H1 (cell line): ENCODE results near the gene TMEM145. TPM values are rescaled to one million over a fixed set of nuclear protein-coding genes. Genes with fewer than 3 reads are reported as not detected.
"Not testable (repeated sequence)": the region's sequence is repeated elsewhere in the genome, so short reads cannot be mapped to it uniquely, and the experiment has no call there.

Source experiments
- CTCF ChIA-PET: fragments of 300-600 bp; sonication (Branson Sonifier 250); formaldehyde crosslinking; loops from one replicate; lab custom pipeline; 2021; ENCODE audit not compliant: partially characterized antibody; lab: Charles Lee
- POLR2A ChIA-PET: fragments of 300-600 bp; sonication (Branson Sonifier 250); formaldehyde crosslinking; loops from one replicate; lab custom pipeline; 2021; ENCODE audit warnings: inconsistent platforms; ENCODE audit not compliant: partially characterized antibody; lab: Charles Lee
- DNase-seq, 2 experiments: peaks; one replicate each; pipeline versions ENCODE4 v3.0.0 to v3.0.0-alpha.2; 2010 to 2022; ENCODE audit warnings: low spot score in 2 of 2, low read depth in 1 of 2, mixed read lengths in 1 of 2
- FAIRE-seq: peaks from 2 replicates; lab custom pipeline; 2011; peaks lifted over from hg19 to GRCh38; lab: Jason Lieb, UNC
- H2AFZ ChIP-seq: 2 replicates; pipeline ENCODE4 v1.8.1; 2012; ENCODE audit warnings: low read length, inconsistent platforms
- H2AK5ac ChIP-seq: 2 replicates; pipeline ENCODE4 v1.6.1; 2013; ENCODE audit warnings: low read depth, low read length
- H2BK120ac ChIP-seq: replicated peaks from 2 replicates; pipeline ENCODE3; 2013; ENCODE audit warnings: low read depth, low read length, inconsistent platforms
- H2BK12ac ChIP-seq: 2 replicates; pipeline ENCODE4 v1.6.1; 2013; ENCODE audit warnings: low read depth, low read length
- H2BK15ac ChIP-seq: 2 replicates; pipeline ENCODE4 v1.6.1; 2013; ENCODE audit warnings: low read length
- H2BK20ac ChIP-seq: 2 replicates; pipeline ENCODE4 v1.6.1; 2013; ENCODE audit warnings: low read length
- H2BK5ac ChIP-seq: 2 replicates; pipeline ENCODE4 v1.6.1; 2013; ENCODE audit warnings: low read depth, low read length
- H3K14ac ChIP-seq: 2 replicates; pipeline ENCODE4 v1.6.1; 2013; ENCODE audit warnings: inconsistent platforms; ENCODE audit not compliant: insufficient read length
- H3K18ac ChIP-seq: 2 replicates; pipeline ENCODE4 v1.6.1; 2013; ENCODE audit warnings: low read length; ENCODE audit errors: extremely low read depth
- H3K23ac ChIP-seq: 2 replicates; pipeline ENCODE4 v1.6.1; 2013; ENCODE audit warnings: inconsistent platforms; ENCODE audit not compliant: insufficient read length
- H3K23me2 ChIP-seq: 2 replicates; pipeline ENCODE4 v1.6.1; 2013; ENCODE audit warnings: low read depth, low read length
- H3K27ac ChIP-seq: 2 replicates; pipeline ENCODE4 v1.6.1; 2011; ENCODE audit warnings: low read depth, low read length, inconsistent platforms
- H3K27me3 ChIP-seq, 4 experiments: replicated peaks in 1 of 4; 1 replicate in 1 of 4; 2 replicates in 3 of 4; pipeline versions ENCODE4 v1.6.1 to v1.8.1; 2011 to 2013; ENCODE audit warnings: low read length in 3 of 4, mild to moderate bottlenecking in 3 of 4, inconsistent platforms in 2 of 4, mixed read lengths in 2 of 4, moderate library complexity in 1 of 4; ENCODE audit not compliant: control insufficient read depth in 3 of 4, insufficient read depth in 3 of 4; ENCODE audit errors: extremely low read depth in 1 of 4
- H3K36me3 ChIP-seq, 4 experiments: 2 replicates each; pipeline versions ENCODE4 v1.6.1 to v1.8.1; 2011 to 2013; ENCODE audit warnings: mild to moderate bottlenecking in 4 of 4, low read length in 3 of 4, moderate library complexity in 2 of 4, control low read depth in 1 of 4, inconsistent platforms in 1 of 4; ENCODE audit not compliant: insufficient read depth in 4 of 4, control insufficient read depth in 2 of 4
- H3K4ac ChIP-seq: replicated peaks from 2 replicates; pipeline ENCODE3; 2013; ENCODE audit warnings: low read length, low read depth, mixed read lengths, inconsistent platforms; ENCODE audit not compliant: insufficient read length
- H3K4me1 ChIP-seq, 4 experiments: replicated peaks in 1 of 4; 1 replicate in 1 of 4; 2 replicates in 3 of 4; pipeline versions ENCODE4 v1.6.1 to v1.8.1; 2011 to 2013; ENCODE audit warnings: low read length in 3 of 4, inconsistent platforms in 2 of 4, mixed read lengths in 1 of 4; ENCODE audit not compliant: insufficient read depth in 4 of 4, control insufficient read depth in 3 of 4
- H3K4me2 ChIP-seq, 2 experiments: 2 replicates each; pipeline versions ENCODE4 v1.6.1 to v1.8.1; 2011 to 2013; ENCODE audit warnings: low read depth in 2 of 2, low read length in 2 of 2, control low read depth in 1 of 2, inconsistent platforms in 1 of 2, mild to moderate bottlenecking in 1 of 2; ENCODE audit not compliant: insufficient read depth in 1 of 2
- H3K4me3 ChIP-seq, 4 experiments: fragments of 200-600, 300-600 bp in 1 of 4; sonication (generic), shearing (Covaris generic), sonication (Bioruptor Twin) in 1 of 4; 2 replicates each; pipeline versions ENCODE4 v1.5.1 to v1.8.1; 2011 to 2016; ENCODE audit warnings: low read length in 4 of 4, low read depth in 3 of 4, control low read depth in 2 of 4, inconsistent platforms in 2 of 4, mild to moderate bottlenecking in 2 of 4, mixed read lengths in 1 of 4, moderate library complexity in 1 of 4; ENCODE audit not compliant: insufficient read depth in 2 of 4; ENCODE audit errors: extremely low read depth in 1 of 4
- H3K56ac ChIP-seq: replicated peaks from 2 replicates; pipeline ENCODE3; 2013; ENCODE audit warnings: low read depth, mild to moderate bottlenecking, mixed read lengths, low read length, inconsistent platforms; ENCODE audit not compliant: insufficient read length
- H3K79me1 ChIP-seq: 2 replicates; pipeline ENCODE4 v1.6.1; 2013; ENCODE audit warnings: low read depth, low read length, control low read depth
- H3K79me2 ChIP-seq, 2 experiments: 2 replicates each; pipeline versions ENCODE4 v1.6.1 to v1.8.1; 2012 to 2013; ENCODE audit warnings: low read length in 2 of 2, mild to moderate bottlenecking in 2 of 2, inconsistent platforms in 1 of 2; ENCODE audit not compliant: insufficient read depth in 2 of 2, control insufficient read depth in 1 of 2
- H3K9ac ChIP-seq, 4 experiments: replicated peaks in 1 of 4; 1 replicate in 1 of 4; 2 replicates in 3 of 4; pipeline versions ENCODE4 v1.6.1 to v1.8.1; 2011 to 2013; ENCODE audit warnings: low read depth in 3 of 4, low read length in 3 of 4, control low read depth in 2 of 4, mild to moderate bottlenecking in 2 of 4, moderate library complexity in 2 of 4, inconsistent platforms in 1 of 4; ENCODE audit errors: extremely low read depth in 1 of 4
- H3K9me3 ChIP-seq, 2 experiments: 2 replicates each; pipeline versions ENCODE4 v1.6.1 to v1.8.1; 2012 to 2013; ENCODE audit warnings: mild to moderate bottlenecking in 2 of 2, moderate library complexity in 2 of 2, control low read depth in 1 of 2, inconsistent platforms in 1 of 2, low read depth in 1 of 2, low read length in 1 of 2, mixed read lengths in 1 of 2; ENCODE audit not compliant: insufficient read depth in 2 of 2
- H4K20me1 ChIP-seq, 2 experiments: replicated peaks in 1 of 2; 2 replicates each; pipeline versions ENCODE3 to v1.8.1; 2011 to 2013; ENCODE audit warnings: inconsistent platforms in 2 of 2, low read length in 2 of 2, mild to moderate bottlenecking in 1 of 2; ENCODE audit not compliant: insufficient read depth in 2 of 2, control insufficient read depth in 1 of 2
- H4K5ac ChIP-seq: 2 replicates; pipeline ENCODE4 v1.6.1; 2013; ENCODE audit warnings: low read length, low read depth, mixed read lengths, inconsistent platforms; ENCODE audit not compliant: insufficient read length
- H4K8ac ChIP-seq: 2 replicates; pipeline ENCODE4 v1.8.0; 2013; ENCODE audit warnings: mild to moderate bottlenecking, moderate library complexity, low read length, inconsistent platforms; ENCODE audit not compliant: insufficient read depth; ENCODE audit errors: extremely low read depth
- H4K91ac ChIP-seq: replicated peaks from 2 replicates; pipeline ENCODE3; 2013; ENCODE audit warnings: low read length, mixed read lengths, inconsistent platforms; ENCODE audit not compliant: insufficient read length
- WGBS, 2 experiments: shearing (Covaris generic) in 1 of 2; methylation state at CpG; one replicate each; pipeline versions ENCODE4 v1.1.6 to v1.1.7; 2013 to 2015; ENCODE audit warnings: low lambda C conversion rate in 2 of 2, mixed read lengths in 2 of 2, inconsistent platforms in 1 of 2, low coverage in 1 of 2, missing lambda C conversion rate in 1 of 2; ENCODE audit not compliant: insufficient replicate concordance in 2 of 2, insufficient coverage in 1 of 2, insufficient read length in 1 of 2; ENCODE audit errors: extremely low coverage in 1 of 2, missing lambda C conversion rate in 1 of 2; 5-methylcytosine and 5-hydroxymethylcytosine counted together
- polyA plus RNA-seq, 7 experiments: library from polyadenylated mRNA; depleted of rRNA in 3 of 7; stranded (reverse) in 5 of 7; unstranded in 2 of 7; fragments of >200 nt in 5 of 7; fragments of 200-250 nt in 2 of 7; gene quantifications; 1 replicate in 5 of 7; 2 replicates in 1 of 7; 4 replicates in 1 of 7; pipeline versions ENCODE4 v1.2.1 to v1.2.3, GENCODE V29; 2011 to 2013; ENCODE audit warnings: missing spikeins in 2 of 7, mixed read lengths in 2 of 7
- total RNA-seq: library from RNA; stranded (reverse); fragmentation: NEBNext Ultra II Directional; extraction: Animal tissue kit (Norgen Biotek cat#: 25700); gene quantifications from 2 replicates; pipeline ENCODE4 v1.2.1, GENCODE V29; 2021

TMEM145 gene
- total and polyA plus RNA-seq, 2 of the 8 experiments (the other 6 are each of a cell fraction or from before 2014, with no cell fraction given), result 2.3 to 4.7 TPM

GRCh38 chr19:42339922-42340321 lies 26.8 kb downstream of the TMEM145 start:
- not testable (repeated sequence) for H3K27ac ChIP-seq, H3K14ac ChIP-seq, H3K4me3 ChIP-seq, H2BK12ac ChIP-seq, H2BK120ac ChIP-seq, H4K8ac ChIP-seq, H4K20me1 ChIP-seq, H3K18ac ChIP-seq, H3K56ac ChIP-seq, H3K9me3 ChIP-seq, H2BK5ac ChIP-seq, H4K5ac ChIP-seq, H3K79me1 ChIP-seq, DNase-seq, H3K4me2 ChIP-seq, FAIRE-seq, H3K9ac ChIP-seq, H3K4me1 ChIP-seq, H2AK5ac ChIP-seq, H2BK15ac ChIP-seq, H3K27me3 ChIP-seq, H2AFZ ChIP-seq, H4K91ac ChIP-seq, H3K4ac ChIP-seq, H3K79me2 ChIP-seq, H3K23ac ChIP-seq, H3K23me2 ChIP-seq, H2BK20ac ChIP-seq
- 90% methylated on average over 4 of the region's 4 CpGs; no CpG with 5 or more reads in 1 of the 2 experiments for WGBS, 2 experiments
- ChIA-PET POLR2A (interaction anchor here (0.6 to 0.8 kb wide), 2 partner anchors 130 to 480 kb away, joined by 3 read pairs; partner anchors contain the start of gene RPS19), CTCF (interaction anchor here (0.8 to 1.7 kb wide), 3 partner anchors 9 to 21 kb away, joined by 3 to 5 read pairs (median 4); no protein-coding TSS in a partner anchor)
- H3K36me3 ChIP-seq, result peaks cover 0 to 11% (median 2%) of the 10 kb centered on the region in 4 experiments; a peak in 1 of 8 replicates
